Small intestine (tissue), 7 donors: Measurements from ENCODE around the gene NDUFB7. TPM values are rescaled to one million over a fixed set of nuclear protein-coding genes. Genes with fewer than 3 reads are reported as not detected.
A peak's percentile ranks its signal among the peaks of the same experiment; 100 is the strongest.

Source experiments
- DNase-seq, 2 donors: peaks; one replicate each; pipeline versions ENCODE4 v3.0.0 to v3.0.0-alpha.2; 2013
- FAIRE-seq: peaks from 2 replicates; lab custom pipeline; 2012; peaks lifted over from hg19 to GRCh38; lab: Jason Lieb, UNC
- H3K27ac ChIP-seq, 3 donors: one replicate each; pipeline ENCODE4 v1.5.1; 2013; ENCODE audit warnings: low read length in 2 of 3, mild to moderate bottlenecking in 2 of 3, control low read depth in 1 of 3, inconsistent platforms in 1 of 3, low read depth in 1 of 3, moderate library complexity in 1 of 3
- H3K27me3 ChIP-seq, 3 donors: one replicate each; pipeline ENCODE4 v1.6.1; 2013; ENCODE audit warnings: low read length in 3 of 3, inconsistent platforms in 1 of 3; ENCODE audit not compliant: control insufficient read depth in 3 of 3, insufficient read depth in 3 of 3
- H3K36me3 ChIP-seq, 3 donors: one replicate each; pipeline ENCODE4 v1.6.1; 2013; ENCODE audit warnings: low read length in 3 of 3, inconsistent platforms in 1 of 3, low read depth in 1 of 3, mild to moderate bottlenecking in 1 of 3, moderate library complexity in 1 of 3; ENCODE audit not compliant: control insufficient read depth in 3 of 3, insufficient read depth in 2 of 3
- H3K4me1 ChIP-seq, 3 donors: one replicate each; pipeline ENCODE4 v1.6.1; 2013; ENCODE audit warnings: low read length in 2 of 3, inconsistent platforms in 1 of 3, low read depth in 1 of 3, mild to moderate bottlenecking in 1 of 3, moderate library complexity in 1 of 3; ENCODE audit not compliant: control insufficient read depth in 3 of 3, insufficient read depth in 2 of 3
- H3K4me3 ChIP-seq, 3 donors: one replicate each; pipeline ENCODE4 v1.5.1; 2013; ENCODE audit warnings: low read length in 3 of 3, control low read depth in 1 of 3, inconsistent platforms in 1 of 3, low read depth in 1 of 3, mild to moderate bottlenecking in 1 of 3, moderate library complexity in 1 of 3
- H3K9me3 ChIP-seq, 2 donors: one replicate each; pipeline ENCODE4 v1.6.1; 2013; ENCODE audit warnings: low read depth in 1 of 2, low read length in 1 of 2; ENCODE audit not compliant: control insufficient read depth in 2 of 2, insufficient read depth in 1 of 2
- WGBS, 3 donors: extraction: QIAGEN DNeasy Blood & Tissue Kit; methylation state at CpG; one replicate each; pipeline ENCODE4 v1.1.7; 2013; 5-methylcytosine and 5-hydroxymethylcytosine counted together
- polyA plus RNA-seq, 4 donors: library from polyadenylated mRNA; stranded (reverse) in 3 of 4; unstranded in 1 of 4; fragments of 200-250 nt in 3 of 4; fragments of 120-200 nt in 1 of 4; gene quantifications; one replicate each; pipeline versions ENCODE4 v1.2.1 to v1.2.3, GENCODE V29; 2013
- donor health status: healthy with polysubstance abuse.
- donor health status: control.
- donor health status: control.
- donor health status: Bipolar disorder and iron deficiency.
- donor health status: healthy.

The NDUFB7 gene
- polyA plus RNA-seq, 4 donors = 127 to 818 (median 624) TPM

- FAIRE-seq = no peak
- Histone ChIP-seq H3K27ac (peak overlapping the region in 2 of 3 donors; percentile 46 to 99), H3K4me1 (peaks cover 0 to 19% (median 3%) of the 10 kb centered on the region in 3 donors), H3K9me3 (no peaks in the 10 kb centered on the region), H3K36me3 (peaks cover 0 to 31% (median 3%) of the 10 kb centered on the region in 3 donors), H3K4me3 (peak overlapping the region in 2 of 3 donors; percentile 23 to 93), H3K27me3 (no peaks in the 10 kb centered on the region)
- 43 to 53% (median 44%) methylated on average over 3 of the region's 3 CpGs for WGBS, 3 donors
- DNase-seq = no peak
Observed at GRCh38 chr19:14530506-14530905, 41.4 kb downstream of the NDUFB7 start.

GRCh38 chr19:14530005-14530348 is 41.9 kb downstream of the NDUFB7 start:
- Histone ChIP-seq H3K36me3 (peaks cover 0 to 30% (median 3%) of the 10 kb centered on the region in 3 donors), H3K4me3 (peak overlapping the region; percentile 62 to 93 (median 67)), H3K4me1 (peaks cover 0 to 19% (median 3%) of the 10 kb centered on the region in 3 donors), H3K9me3 (no peaks in the 10 kb centered on the region), H3K27ac (peak overlapping the region; percentile 88 to 99 (median 99)), H3K27me3 (no peaks in the 10 kb centered on the region)
- FAIRE-seq = no peak
- peak; percentile 93 to 96 for DNase-seq
- 0 to 1% (median 0%) methylated on average over 18 of the region's 18 CpGs for WGBS, 3 donors

GRCh38 chr19:14529254-14530004 is 42.4 kb downstream of the NDUFB7 start, which contains the start of gene TECR:
TSS of gene TECR (plus strand) at chr19:14529594. CDS start at chr19:14529697, 103 bp downstream.
- H3K36me3 ChIP-seq = peaks cover 0 to 25% (median 3%) of the 10 kb centered on the region in 3 donors
- H3K4me1 ChIP-seq = peaks cover 0 to 19% (median 3%) of the 10 kb centered on the region in 3 donors
- H3K9me3 ChIP-seq = no peaks in the 10 kb centered on the region
- FAIRE-seq = no peak
- DNase-seq = peak; percentile 100
- H3K27ac ChIP-seq = peak within 1 kb of the TSS; percentile 88 to 99 (median 99)
- 0 to 1% (median 0%) methylated on average over 55 to 59 of the region's 59 CpGs for WGBS, 3 donors
- H3K4me3 ChIP-seq = peak within 1 kb of the TSS; percentile 62 to 93 (median 67)
- H3K27me3 ChIP-seq = no peaks in the 10 kb centered on the region

- no peaks in the 10 kb centered on the region for H3K27me3 ChIP-seq
- H3K4me3 ChIP-seq = peak overlapping the region; percentile 33 to 79 (median 37)
- peak overlapping the region in 2 of 3 donors; percentile 57 to 60 for H3K27ac ChIP-seq
- no peaks in the 10 kb centered on the region for H3K9me3 ChIP-seq
- peaks cover 0 to 20% (median 3%) of the 10 kb centered on the region in 3 donors for H3K36me3 ChIP-seq
- H3K4me1 ChIP-seq = peaks cover 0 to 19% (median 3%) of the 10 kb centered on the region in 3 donors
- DNase-seq (no peak), FAIRE-seq (no peak)
- WGBS, 3 donors = 14 to 35% (median 24%) methylated on average over 36 to 39 of the region's 39 CpGs
Observed at GRCh38 chr19:14528419-14529253, 43.2 kb downstream of the NDUFB7 start.

GRCh38 chr19:14526423-14526822 is 45.4 kb downstream of the NDUFB7 start:
- DNase-seq = no peak
- H3K4me3 ChIP-seq = no peak overlapping the region
- no peaks in the 10 kb centered on the region for H3K27me3 ChIP-seq
- H3K27ac ChIP-seq = no peak overlapping the region
- peaks cover 0 to 17% (median 3%) of the 10 kb centered on the region in 3 donors for H3K4me1 ChIP-seq
- 81 to 84% (median 83%) methylated on average over 4 of the region's 4 CpGs for WGBS, 3 donors
- no peak for FAIRE-seq
- H3K9me3 ChIP-seq = no peaks in the 10 kb centered on the region
- H3K36me3 ChIP-seq = no peaks in the 10 kb centered on the region

GRCh38 chr19:14525729-14526128 is 46.1 kb downstream of the NDUFB7 start:
- H3K27ac ChIP-seq = no peak overlapping the region
- no peaks in the 10 kb centered on the region for H3K27me3 ChIP-seq
- no peaks in the 10 kb centered on the region for H3K9me3 ChIP-seq
- peaks cover 0 to 11% (median under 1%) of the 10 kb centered on the region in 3 donors for H3K4me1 ChIP-seq
- no peaks in the 10 kb centered on the region for H3K36me3 ChIP-seq
- H3K4me3 ChIP-seq = no peak overlapping the region
- 71 to 77% (median 75%) methylated on average over 6 of the region's 6 CpGs for WGBS, 3 donors
- no peak for FAIRE-seq
- DNase-seq = no peak

GRCh38 chr19:14520543-14520942 is 51.3 kb downstream of the NDUFB7 start:
- Histone ChIP-seq H3K36me3 (peaks cover 0 to 16% (median 4%) of the 10 kb centered on the region in 3 donors), H3K27ac (peak overlapping the region in 1 of 3 donors; percentile 96), H3K4me3 (no peak overlapping the region), H3K4me1 (peaks cover 0 to 20% (median 4%) of the 10 kb centered on the region in 3 donors), H3K27me3 (no peaks in the 10 kb centered on the region), H3K9me3 (no peaks in the 10 kb centered on the region)
- 91 to 93% (median 93%) methylated on average over 4 of the region's 4 CpGs for WGBS, 3 donors
- no peak for FAIRE-seq
- no peak for DNase-seq

- Histone ChIP-seq H3K27ac (peak overlapping the region in 1 of 3 donors; percentile 96), H3K4me1 (peaks cover 0 to 26% (median 6%) of the 10 kb centered on the region in 3 donors), H3K9me3 (no peaks in the 10 kb centered on the region), H3K36me3 (peaks cover 1 to 22% (median 4%) of the 10 kb centered on the region in 3 donors), H3K27me3 (no peaks in the 10 kb centered on the region), H3K4me3 (no peak overlapping the region)
- FAIRE-seq = no peak
- WGBS, 3 donors = 47 to 63% (median 56%) methylated on average over 2 of the region's 2 CpGs
- no peak for DNase-seq
Observed at GRCh38 chr19:14519860-14520407, 51.9 kb downstream of the NDUFB7 start.
